ENCODE results near the gene CHAC2. TPM values are rescaled to one million over a fixed set of nuclear protein-coding genes. Genes with fewer than 3 reads are reported as not detected.
A peak's percentile ranks its signal among the peaks of the same experiment; 100 is the strongest.

The CHAC2 gene
- total RNA-seq, 4 donors from 2014 or later, result 1.6 to 3.6 (median 2.1) TPM

DNA sequence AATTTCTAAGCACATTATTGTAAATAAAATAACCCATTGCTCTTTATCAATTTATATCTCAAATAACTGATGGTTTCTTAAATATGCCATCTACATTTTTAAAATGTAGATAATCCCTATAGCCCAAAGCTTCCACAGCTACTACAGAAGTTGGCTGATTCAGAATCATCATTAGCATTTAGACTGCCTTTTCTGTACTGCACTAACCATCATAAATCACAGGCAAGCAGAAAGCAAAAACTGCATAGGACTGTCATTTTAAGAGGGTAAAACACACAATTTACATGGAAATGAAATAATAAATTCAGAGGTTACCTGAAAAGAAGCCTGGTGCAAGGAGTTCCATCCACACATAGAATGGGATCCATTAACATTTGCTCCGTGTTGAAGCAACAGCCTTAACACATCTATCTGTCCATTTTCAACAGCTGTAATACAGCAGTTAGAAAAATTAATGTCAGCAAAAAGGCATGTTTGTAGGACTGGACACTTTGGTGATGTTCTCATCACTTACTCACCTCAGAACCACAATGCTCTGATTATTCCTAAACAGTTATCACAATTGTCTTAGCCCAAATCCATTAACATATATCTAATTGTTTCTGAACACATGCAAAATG is 38.4 kb upstream of the CHAC2 start:
- Histone ChIP-seq H3K36me3 (peaks cover 0 to 46% of the 10 kb centered on the region in 2 donors), H3K27me3 (no peaks in the 10 kb centered on the region), H3K9me3 (no peaks in the 10 kb centered on the region), H3K27ac (no peak overlapping the region), H3K4me3 (no peak overlapping the region), H3K4me1 (no peaks in the 10 kb centered on the region)
- WGBS, 2 donors (ENCODE audit: low coverage in 1 of 2), result 75 to 80% methylated on average over 1 of the region's 1 CpG
- no peak for ATAC-seq
- no peak for TF ChIP-seq POLR2AphosphoS5 (IDR thresholded peaks at IDR 0.05)
- TF ChIP-seq CTCF (IDR thresholded peaks at IDR 0.05), result no peak
- TF ChIP-seq POLR2A (IDR thresholded peaks at IDR 0.05), result no peak
- no peak for TF ChIP-seq EP300 (IDR thresholded peaks at IDR 0.05)

- Histone ChIP-seq H3K27ac (no peak overlapping the region), H3K9me3 (no peaks in the 10 kb centered on the region), H3K4me1 (peaks cover 0 to 4% (median 0%) of the 10 kb centered on the region in 3 donors), H3K27me3 (no peaks in the 10 kb centered on the region), H3K4me3 (no peak overlapping the region), H3K36me3 (peaks cover 0 to 12% of the 10 kb centered on the region in 2 donors)
- no peak for ATAC-seq
- 94 to 98% methylated on average over 5 of the region's 5 CpGs for WGBS, 2 donors (ENCODE audit: low coverage in 1 of 2)
- no peak for TF ChIP-seq EP300 (IDR thresholded peaks at IDR 0.05)
- no peak for TF ChIP-seq POLR2AphosphoS5 (IDR thresholded peaks at IDR 0.05)
- no peak for TF ChIP-seq POLR2A (IDR thresholded peaks at IDR 0.05)
- no peak for TF ChIP-seq CTCF (IDR thresholded peaks at IDR 0.05)
Observed at GRCh38 chr2:53737091-53737490, 30.5 kb upstream of the CHAC2 start.

- WGBS, 2 donors (ENCODE audit: low coverage in 1 of 2), result 75 to 87% methylated on average over 1 of the region's 1 CpG
- Histone ChIP-seq H3K36me3 (peaks cover 0 to 3% of the 10 kb centered on the region in 2 donors), H3K27ac (no peak overlapping the region), H3K4me1 (peaks cover 0 to 9% (median 0%) of the 10 kb centered on the region in 3 donors), H3K27me3 (no peaks in the 10 kb centered on the region), H3K4me3 (no peak overlapping the region), H3K9me3 (no peaks in the 10 kb centered on the region)
- no peak for TF ChIP-seq POLR2AphosphoS5 (IDR thresholded peaks at IDR 0.05)
- TF ChIP-seq EP300 (IDR thresholded peaks at IDR 0.05), result no peak
- no peak for TF ChIP-seq CTCF (IDR thresholded peaks at IDR 0.05)
- no peak for TF ChIP-seq POLR2A (IDR thresholded peaks at IDR 0.05)
- no peak for ATAC-seq
Observed at GRCh38 chr2:53739032-53739431, 28.6 kb upstream of the CHAC2 start.

GRCh38 chr2:53740170-53740569 is 27.4 kb upstream of the CHAC2 start:
- H3K27ac ChIP-seq, result no peak overlapping the region
- no peak for ATAC-seq
- no peak overlapping the region for H3K4me3 ChIP-seq
- no peaks in the 10 kb centered on the region for H3K27me3 ChIP-seq
- TF ChIP-seq POLR2A (IDR thresholded peaks at IDR 0.05), result no peak
- no peak for TF ChIP-seq EP300 (IDR thresholded peaks at IDR 0.05)
- peak in 1 of 4 experiments; percentile 33 for TF ChIP-seq CTCF (IDR thresholded peaks at IDR 0.05)
- TF ChIP-seq POLR2AphosphoS5 (IDR thresholded peaks at IDR 0.05), result no peak
- H3K4me1 ChIP-seq, result peaks cover 0 to 20% (median 0%) of the 10 kb centered on the region in 3 donors
- no peaks in the 10 kb centered on the region for H3K36me3 ChIP-seq
- no peaks in the 10 kb centered on the region for H3K9me3 ChIP-seq

DNA sequence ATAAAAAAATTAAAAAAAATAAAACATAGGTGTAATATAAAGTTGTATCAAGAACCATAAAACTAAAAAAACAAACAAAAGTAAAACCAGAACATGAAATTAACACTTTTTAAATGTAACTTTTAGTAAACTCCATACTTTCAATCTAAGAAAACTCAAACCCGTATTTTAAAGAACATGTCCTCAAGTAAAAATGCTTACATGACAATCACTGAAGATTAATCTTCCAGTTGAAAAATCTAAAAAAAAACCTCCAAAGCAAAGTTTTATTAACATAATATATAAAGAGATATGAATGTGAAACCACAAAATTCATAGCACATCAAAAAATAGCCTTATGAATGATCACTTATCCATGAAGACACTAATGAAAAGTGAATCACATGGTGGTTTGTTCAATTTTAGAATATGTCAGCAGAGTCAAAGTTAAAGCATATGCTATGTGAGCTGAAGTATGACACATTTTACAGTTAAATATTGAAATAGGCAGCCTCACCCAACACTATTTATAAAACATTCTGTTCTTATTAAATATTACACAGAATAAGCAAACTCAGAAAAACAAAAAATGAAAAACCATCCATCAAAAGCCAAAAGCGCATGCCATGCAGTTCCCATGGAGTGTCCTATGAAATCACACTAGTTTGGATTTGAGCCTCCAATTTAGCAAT is 23.1 kb upstream of the CHAC2 start:
- peak; percentile 73 for ATAC-seq
- H3K27ac ChIP-seq, result no peak overlapping the region
- H3K27me3 ChIP-seq, result no peaks in the 10 kb centered on the region
- TF ChIP-seq POLR2AphosphoS5 (IDR thresholded peaks at IDR 0.05), result peak; percentile 6
- no peak for TF ChIP-seq EP300 (IDR thresholded peaks at IDR 0.05)
- H3K4me1 ChIP-seq, result peaks cover 0 to 22% (median 0%) of the 10 kb centered on the region in 3 donors
- H3K36me3 ChIP-seq, result peaks cover 0 to 22% of the 10 kb centered on the region in 2 donors
- no peak overlapping the region for H3K4me3 ChIP-seq
- no peaks in the 10 kb centered on the region for H3K9me3 ChIP-seq
- WGBS, 2 donors (ENCODE audit: low coverage in 1 of 2), result 68 to 78% methylated on average over 2 of the region's 2 CpGs
